NCI-H1436 (cell line): ENCODE results near the gene PLCL2.

ENCODE experiments used
- DNase-seq: peaks from one replicate; lab custom pipeline; 2025; lab: John Stamatoyannopoulos, UW

Gene PLCL2

GRCh38 chr3:16893618-16894200, 9.0 kb downstream of the PLCL2 start:
- no peak for DNase-seq

GRCh38 chr3:16896094-16896627, 11.4 kb downstream of the PLCL2 start:
- DNase-seq, result no peak

GRCh38 chr3:16896820-16897219, 12.1 kb downstream of the PLCL2 start:
- no peak for DNase-seq

- no peak for DNase-seq
Measured at GRCh38 chr3:16897254-16897926, 12.6 kb downstream of the PLCL2 start.

- no peak for DNase-seq
Measured at GRCh38 chr3:16898595-16899395, 14.0 kb downstream of the PLCL2 start.

- DNase-seq, result no peak
Measured at GRCh38 chr3:16899919-16900318, 15.2 kb downstream of the PLCL2 start.

GRCh38 chr3:16900779-16901440, 16.2 kb downstream of the PLCL2 start:
- DNase-seq, result no peak

- no peak for DNase-seq
Measured at GRCh38 chr3:16904423-16905417, 20.0 kb downstream of the PLCL2 start.

- DNase-seq, result no peak
Measured at GRCh38 chr3:16905704-16906103, 20.9 kb downstream of the PLCL2 start.

- DNase-seq, result no peak
Measured at GRCh38 chr3:16906682-16907081, 21.9 kb downstream of the PLCL2 start.

- no peak for DNase-seq
Measured at GRCh38 chr3:16907243-16907642, 22.5 kb downstream of the PLCL2 start.

- DNase-seq, result no peak
Measured at GRCh38 chr3:16908016-16908807, 23.5 kb downstream of the PLCL2 start.

- no peak for DNase-seq
Measured at GRCh38 chr3:16908896-16909295, 24.1 kb downstream of the PLCL2 start.

- no peak for DNase-seq
Measured at GRCh38 chr3:16909802-16910201, 25.0 kb downstream of the PLCL2 start.

- DNase-seq, result no peak
Measured at GRCh38 chr3:16910207-16910606, 25.5 kb downstream of the PLCL2 start.

- no peak for DNase-seq
Measured at GRCh38 chr3:16911916-16912315, 27.2 kb downstream of the PLCL2 start.

- DNase-seq, result no peak
Measured at GRCh38 chr3:16912400-16913263, 27.9 kb downstream of the PLCL2 start.

- DNase-seq, result no peak
Measured at GRCh38 chr3:16913264-16913580, 28.5 kb downstream of the PLCL2 start.

- no peak for DNase-seq
Measured at GRCh38 chr3:16916840-16917239, 32.1 kb downstream of the PLCL2 start.
